ENCODE results near the gene WTAP. TPM values are rescaled to one million over a fixed set of nuclear protein-coding genes. Genes with fewer than 3 reads are reported as not detected.
A peak's percentile ranks its signal among the peaks of the same experiment; 100 is the strongest.

The WTAP gene
- total RNA-seq, 1 donor from 2014 or later = 108 TPM

- TF ChIP-seq CTCF (conservative IDR thresholded peaks at IDR 0.05) = no peak
- H3K27ac Mint-ChIP-seq = peak overlapping the region; percentile 69
- H3K36me3 Mint-ChIP-seq = peaks cover 17% of the 10 kb centered on the region
- peak overlapping the region; percentile 93 for H3K4me3 Mint-ChIP-seq
- no peaks in the 10 kb centered on the region for H3K27me3 Mint-ChIP-seq
- H3K9me3 Mint-ChIP-seq = no peaks in the 10 kb centered on the region
- peaks cover 21% of the 10 kb centered on the region for H3K4me1 Mint-ChIP-seq (ENCODE audit: unreplicated experiment)
- no peak for DNase-seq (ENCODE audit: extremely low spot score, unreplicated experiment)
Measured at GRCh38 chr6:159691963-159692287, 35.4 kb upstream of the WTAP start.

- H3K4me3 Mint-ChIP-seq = peak overlapping the region; percentile 95
- no peak for TF ChIP-seq CTCF (conservative IDR thresholded peaks at IDR 0.05)
- peaks cover 21% of the 10 kb centered on the region for H3K4me1 Mint-ChIP-seq (ENCODE audit: unreplicated experiment)
- H3K9me3 Mint-ChIP-seq = no peaks in the 10 kb centered on the region
- H3K36me3 Mint-ChIP-seq = peaks cover 13% of the 10 kb centered on the region
- no peaks in the 10 kb centered on the region for H3K27me3 Mint-ChIP-seq
- DNase-seq (ENCODE audit: extremely low spot score, unreplicated experiment) = peak; percentile 79
- peak overlapping the region; percentile 69 for H3K27ac Mint-ChIP-seq
Measured at GRCh38 chr6:159692303-159693127, 34.8 kb upstream of the WTAP start.

GRCh38 chr6:159693128-159693893, 34.0 kb upstream of the WTAP start, which contains the start of gene SOD2:
SOD2 (minus strand) TSS chr6:159693241; CDS start chr6:159693167, 74 bp downstream.
- peak; percentile 88 for DNase-seq (ENCODE audit: extremely low spot score, unreplicated experiment)
- Mint-ChIP-seq H3K27me3 (no peaks in the 10 kb centered on the region), H3K27ac (peak within 1 kb of the TSS; percentile 91), H3K36me3 (peaks cover 11% of the 10 kb centered on the region), H3K4me1 (ENCODE audit: unreplicated experiment) (peaks cover 21% of the 10 kb centered on the region), H3K9me3 (no peaks in the 10 kb centered on the region), H3K4me3 (peak within 1 kb of the TSS; percentile 95)
- no peak for TF ChIP-seq CTCF (conservative IDR thresholded peaks at IDR 0.05)

GRCh38 chr6:159693894-159694545, 33.3 kb upstream of the WTAP start:
- no peaks in the 10 kb centered on the region for H3K9me3 Mint-ChIP-seq
- H3K4me3 Mint-ChIP-seq = peak overlapping the region; percentile 95
- H3K27me3 Mint-ChIP-seq = no peaks in the 10 kb centered on the region
- peak overlapping the region; percentile 91 for H3K27ac Mint-ChIP-seq
- H3K36me3 Mint-ChIP-seq = peaks cover 4% of the 10 kb centered on the region
- no peak for DNase-seq (ENCODE audit: extremely low spot score, unreplicated experiment)
- TF ChIP-seq CTCF (conservative IDR thresholded peaks at IDR 0.05) = no peak
- H3K4me1 Mint-ChIP-seq (ENCODE audit: unreplicated experiment) = peaks cover 21% of the 10 kb centered on the region

- Mint-ChIP-seq H3K27me3 (no peaks in the 10 kb centered on the region), H3K4me3 (no peak overlapping the region), H3K27ac (no peak overlapping the region), H3K36me3 (peaks cover 4% of the 10 kb centered on the region), H3K9me3 (no peaks in the 10 kb centered on the region), H3K4me1 (ENCODE audit: unreplicated experiment) (peaks cover 20% of the 10 kb centered on the region)
- TF ChIP-seq CTCF (conservative IDR thresholded peaks at IDR 0.05) = no peak
- DNase-seq (ENCODE audit: extremely low spot score, unreplicated experiment) = no peak
Measured at GRCh38 chr6:159695984-159696383, 31.3 kb upstream of the WTAP start.
